Ovary (tissue), 9 donors: ENCODE data around the gene OTOS. TPM values are rescaled to one million over a fixed set of nuclear protein-coding genes. Genes with fewer than 3 reads are reported as not detected.

Experiments used
- DNase-seq, 5 donors: peaks; one replicate each; pipeline ENCODE4 v3.0.0-alpha.2; 2019 to 2020
- H3K27ac ChIP-seq, 2 donors: fragments of 200-600 bp; one replicate each; pipeline versions ENCODE4 v1.5.1 to v1.8.0; 2019 to 2022
- H3K27me3 ChIP-seq: fragments of 200-600 bp; one replicate; pipeline ENCODE4 v1.8.0; 2022
- H3K36me3 ChIP-seq: fragments of 200-600 bp; sonication (generic); one replicate; pipeline ENCODE4 v1.5.1; 2019
- H3K4me1 ChIP-seq: one replicate; pipeline ENCODE4 v1.8.1; 2013; ENCODE audit warnings: mild to moderate bottlenecking, moderate library complexity; ENCODE audit not compliant: insufficient read depth
- H3K4me3 ChIP-seq: fragments of 200-600 bp; sonication (generic); one replicate; pipeline ENCODE4 v1.5.1; 2017
- H3K9me3 ChIP-seq, 2 donors: fragments of 200-600 bp in 1 of 2; sonication (generic) in 1 of 2; one replicate each; pipeline versions ENCODE4 v1.5.1 to v1.8.1; 2013 to 2019; ENCODE audit warnings: mild to moderate bottlenecking in 1 of 2, moderate library complexity in 1 of 2
- CTCF ChIP-seq, 3 donors: fragments of 450-650 bp in 2 of 3; fragments of 200-600 bp in 1 of 3; IDR thresholded peaks; one replicate each; pipeline versions ENCODE4 v1.5.1 to v1.8.0; 2016 to 2022; ENCODE audit warnings: antibody characterized with exemption in 3 of 3, mild to moderate bottlenecking in 1 of 3
- EP300 ChIP-seq: sonication (generic); formaldehyde crosslinking; IDR thresholded peaks from one replicate; pipeline ENCODE4 v1.6.1; 2017; ENCODE audit warnings: antibody characterized with exemption
- POLR2A ChIP-seq: fragments of 450-650 bp; IDR thresholded peaks from one replicate; pipeline ENCODE4 v1.6.1; 2017; ENCODE audit warnings: antibody characterized with exemption, mild to moderate bottlenecking, moderate library complexity
- WGBS, 3 donors: extraction: QIAGEN DNeasy Blood & Tissue Kit in 1 of 3; methylation state at CpG; one replicate each; pipeline versions ENCODE4 v1.1.5 to v1.1.7; 2013 to 2017; 5-methylcytosine and 5-hydroxymethylcytosine counted together
- intact Hi-C, 4 donors: fragments of 100-400 bp; cut with DNase I; formaldehyde crosslinking; loops; one replicate each; pipeline versions ENCODE4 v1.11.0 to v1.15.1; 2022 to 2023
- polyA plus RNA-seq, 2 donors: library from polyadenylated mRNA; stranded (reverse); fragments of 200-250 nt in 1 of 2; fragments of 350-450 nt in 1 of 2; fragmentation: Illumina TruSeq in 1 of 2; extraction: RNeasy Lipid Tissue Mini Kit (QIAGEN cat#74804) in 1 of 2; gene quantifications; one replicate each; pipeline ENCODE4 v1.2.3, GENCODE V29; 2013 to 2014
- total RNA-seq, 7 donors: library from RNA; depleted of rRNA in 2 of 7; stranded (reverse); fragments of >200 nt in 2 of 7; fragmentation: NEBNext Ultra II Directional in 3 of 7; extraction: Animal tissue kit (Norgen Biotek cat#: 25700) in 3 of 7; gene quantifications; one replicate each; pipeline versions ENCODE4 v1.1.0 to v1.2.4, GENCODE V29; 2016 to 2023
- donor health status: DM: no; HTN: no; CAD: no; lungs with moderate emphysema.
- donor health status: DM: no; HTN: no; CAD: no.
- donor health status: Bipolar disorder and iron deficiency.
- donor health status: DM: yes; HTN: yes; CAD: no.
- donor health status: DM: no; HTN: no; CAD: no.
- donor health status: DM: yes; HTN: yes; CAD: no.

Gene OTOS
- total and polyA plus RNA-seq, 9 donors, result not detected

- DNase-seq, result no peak
- no peak for TF ChIP-seq POLR2A
- TF ChIP-seq CTCF (IDR thresholded peaks at IDR 0.05), result no peak
- no peak for TF ChIP-seq EP300
- WGBS, 3 donors, result 66 to 74% (median 71%) methylated on average over 7 of the region's 7 CpGs
- Histone ChIP-seq H3K27me3 (no peaks in the 10 kb centered on the region), H3K27ac (no peak overlapping the region), H3K36me3 (no peaks in the 10 kb centered on the region), H3K4me3 (no peak overlapping the region), H3K9me3 (no peaks in the 10 kb centered on the region), H3K4me1 (peaks cover 2% of the 10 kb centered on the region)
- intact Hi-C loops, result no loop called here
These were observed 34.0 kb upstream of the OTOS start for GRCh38 chr2:240174496-240174895.

- no peak overlapping the region for H3K27ac ChIP-seq
- intact Hi-C loops, result no loop called here
These were observed 31.8 kb upstream of the OTOS start for GRCh38 chr2:240172071-240172895.

GRCh38 chr2:240170883-240171282 lies 30.4 kb upstream of the OTOS start:
- Histone ChIP-seq H3K9me3 (no peaks in the 10 kb centered on the region), H3K27me3 (no peaks in the 10 kb centered on the region), H3K36me3 (no peaks in the 10 kb centered on the region), H3K4me3 (no peak overlapping the region), H3K4me1 (peaks cover 2% of the 10 kb centered on the region), H3K27ac (no peak overlapping the region)
- no peak for DNase-seq
- 17 to 47% (median 22%) methylated on average over 3 of the region's 3 CpGs for WGBS, 3 donors
- intact Hi-C loops, result no loop called here
- TF ChIP-seq EP300 (no peak), CTCF (IDR thresholded peaks at IDR 0.05) (no peak), POLR2A (no peak)

More at GRCh38 chr2:240172071-240172895, 31.8 kb upstream of the OTOS start:
- no peaks in the 10 kb centered on the region for H3K36me3 ChIP-seq
- no peaks in the 10 kb centered on the region for H3K9me3 ChIP-seq
- TF ChIP-seq POLR2A (no peak), EP300 (no peak), CTCF (IDR thresholded peaks at IDR 0.05) (no peak)
- peaks cover 2% of the 10 kb centered on the region for H3K4me1 ChIP-seq
- H3K4me3 ChIP-seq, result no peak overlapping the region
- 70 to 88% (median 85%) methylated on average over 13 of the region's 13 CpGs for WGBS, 3 donors
- DNase-seq, result no peak
- no peaks in the 10 kb centered on the region for H3K27me3 ChIP-seq

GRCh38 chr2:240170354-240170735 lies 29.9 kb upstream of the OTOS start:
- DNase-seq, result no peak
- Histone ChIP-seq H3K27ac (no peak overlapping the region), H3K9me3 (no peaks in the 10 kb centered on the region), H3K4me3 (no peak overlapping the region), H3K27me3 (no peaks in the 10 kb centered on the region), H3K4me1 (peaks cover 2% of the 10 kb centered on the region), H3K36me3 (no peaks in the 10 kb centered on the region)
- intact Hi-C loops, result no loop called here
- 3 to 17% (median 6%) methylated on average over 6 of the region's 6 CpGs for WGBS, 3 donors
- TF ChIP-seq EP300 (no peak), CTCF (IDR thresholded peaks at IDR 0.05) (no peak), POLR2A (no peak)
